ENCODE data around the gene OSBPL5. TPM values are rescaled to one million over a fixed set of nuclear protein-coding genes. Genes with fewer than 3 reads are reported as not detected.

The OSBPL5 gene
- total RNA-seq, 3 donors from 2014 or later (not counting 1 experiment from before 2014, with no cell fraction given): 375 to 522 (median 377) TPM

- intact Hi-C loops (cut with micrococcal nuclease): no loop called here
- Mint-ChIP-seq H3K27me3 (ENCODE audit: low read depth in 2 of 2) (no peaks in the 10 kb centered on the region), H3K4me1 (peaks cover 0 to 14% of the 10 kb centered on the region in 2 donors), H3K27ac (no peak overlapping the region), H3K36me3 (no peaks in the 10 kb centered on the region), H3K4me3 (no peak overlapping the region), H3K9me3 (no peaks in the 10 kb centered on the region)
- H3K9me3 ChIP-seq (ENCODE audit: control insufficient read depth, insufficient read depth, low read length): no peaks in the 10 kb centered on the region
- H3K4me3 ChIP-seq (ENCODE audit: low read length): no peak overlapping the region
- DNase-seq (no peak), ATAC-seq (peak in 1 of 3 donors; percentile 14)
- peaks cover 34% of the 10 kb centered on the region for H3K36me3 ChIP-seq (ENCODE audit: control insufficient read depth, insufficient read depth, low read length)
- H3K27ac ChIP-seq (ENCODE audit: low read length): no peak overlapping the region
- TF ChIP-seq CTCF (IDR thresholded peaks at IDR 0.05): no peak
- no peaks in the 10 kb centered on the region for H3K27me3 ChIP-seq (ENCODE audit: control insufficient read depth, insufficient read depth, low read length)
- WGBS (ENCODE audit: insufficient coverage): 88% methylated on average over 9 of the region's 9 CpGs
- H3K4me1 ChIP-seq (ENCODE audit: control insufficient read depth, insufficient read depth, low read length): peaks cover 4% of the 10 kb centered on the region
Measured at GRCh38 chr11:3086671-3087150, 78.4 kb downstream of the OSBPL5 start.

GRCh38 chr11:3086114-3086513 is 79.0 kb downstream of the OSBPL5 start:
- TF ChIP-seq CTCF (IDR thresholded peaks at IDR 0.05): no peak
- H3K4me1 ChIP-seq (ENCODE audit: control insufficient read depth, insufficient read depth, low read length): no peaks in the 10 kb centered on the region
- H3K9me3 Mint-ChIP-seq: no peaks in the 10 kb centered on the region
- no peaks in the 10 kb centered on the region for H3K27me3 Mint-ChIP-seq (ENCODE audit: low read depth in 2 of 2)
- H3K4me3 ChIP-seq (ENCODE audit: low read length): no peak overlapping the region
- no peak overlapping the region for H3K27ac ChIP-seq (ENCODE audit: low read length)
- ATAC-seq (peak in 1 of 3 donors; percentile 17), DNase-seq (no peak)
- H3K36me3 ChIP-seq (ENCODE audit: control insufficient read depth, insufficient read depth, low read length): peaks cover 31% of the 10 kb centered on the region
- peak overlapping the region; percentile 37 for H3K4me3 Mint-ChIP-seq
- peak overlapping the region; percentile 58 to 73 for H3K27ac Mint-ChIP-seq
- WGBS (ENCODE audit: insufficient coverage): 82% methylated on average over 7 of the region's 8 CpGs
- no peaks in the 10 kb centered on the region for H3K36me3 Mint-ChIP-seq
- peaks cover 0 to 14% of the 10 kb centered on the region in 2 donors for H3K4me1 Mint-ChIP-seq
- intact Hi-C loops (cut with micrococcal nuclease): no loop called here
- no peaks in the 10 kb centered on the region for H3K9me3 ChIP-seq (ENCODE audit: control insufficient read depth, insufficient read depth, low read length)
- H3K27me3 ChIP-seq (ENCODE audit: control insufficient read depth, insufficient read depth, low read length): no peaks in the 10 kb centered on the region

GRCh38 chr11:3085052-3085451 is 80.1 kb downstream of the OSBPL5 start:
- Mint-ChIP-seq H3K27me3 (ENCODE audit: low read depth in 2 of 2) (peaks cover 0 to 3% of the 10 kb centered on the region in 2 donors), H3K27ac (peak overlapping the region in 1 of 2 donors; percentile 73), H3K4me3 (no peak overlapping the region), H3K9me3 (no peaks in the 10 kb centered on the region), H3K36me3 (no peaks in the 10 kb centered on the region), H3K4me1 (peaks cover 0 to 14% of the 10 kb centered on the region in 2 donors)
- ATAC-seq (no peak), DNase-seq (no peak)
- Histone ChIP-seq H3K4me1 (ENCODE audit: control insufficient read depth, insufficient read depth, low read length) (no peaks in the 10 kb centered on the region), H3K9me3 (ENCODE audit: control insufficient read depth, insufficient read depth, low read length) (no peaks in the 10 kb centered on the region), H3K27me3 (ENCODE audit: control insufficient read depth, insufficient read depth, low read length) (no peaks in the 10 kb centered on the region), H3K27ac (ENCODE audit: low read length) (no peak overlapping the region), H3K4me3 (ENCODE audit: low read length) (no peak overlapping the region), H3K36me3 (ENCODE audit: control insufficient read depth, insufficient read depth, low read length) (peaks cover 21% of the 10 kb centered on the region)
- intact Hi-C loops (cut with micrococcal nuclease): no loop called here
- no peak for TF ChIP-seq CTCF (IDR thresholded peaks at IDR 0.05)
- WGBS (ENCODE audit: insufficient coverage): 90% methylated on average over 5 of the region's 5 CpGs

- intact Hi-C loops (cut with micrococcal nuclease): no loop called here
- Histone ChIP-seq H3K9me3 (ENCODE audit: control insufficient read depth, insufficient read depth, low read length) (no peaks in the 10 kb centered on the region), H3K27ac (ENCODE audit: low read length) (no peak overlapping the region), H3K27me3 (ENCODE audit: control insufficient read depth, insufficient read depth, low read length) (no peaks in the 10 kb centered on the region), H3K4me1 (ENCODE audit: control insufficient read depth, insufficient read depth, low read length) (no peaks in the 10 kb centered on the region), H3K4me3 (ENCODE audit: low read length) (no peak overlapping the region), H3K36me3 (ENCODE audit: control insufficient read depth, insufficient read depth, low read length) (peaks cover 8% of the 10 kb centered on the region)
- no peak for ATAC-seq
- H3K27ac Mint-ChIP-seq: no peak overlapping the region
- peaks cover 0 to 6% of the 10 kb centered on the region in 2 donors for H3K27me3 Mint-ChIP-seq (ENCODE audit: low read depth in 2 of 2)
- H3K4me1 Mint-ChIP-seq: peaks cover 0 to 11% of the 10 kb centered on the region in 2 donors
- no peaks in the 10 kb centered on the region for H3K9me3 Mint-ChIP-seq
- TF ChIP-seq CTCF (IDR thresholded peaks at IDR 0.05): no peak
- H3K36me3 Mint-ChIP-seq: no peaks in the 10 kb centered on the region
- H3K4me3 Mint-ChIP-seq: no peak overlapping the region
- no peak for DNase-seq
- 52% methylated on average over 5 of the region's 8 CpGs for WGBS (ENCODE audit: insufficient coverage)
Measured at GRCh38 chr11:3083321-3083720, 81.8 kb downstream of the OSBPL5 start.
